Retina (tissue), 1 donor: ENCODE results near the gene ATP6V0D1.

Source experiments
- DNase-seq: peaks from one replicate; pipeline ENCODE4 v3.0.0-alpha.2; 2016

The ATP6V0D1 gene

GRCh38 chr16:67389911-67390815 lies 90.8 kb downstream of the ATP6V0D1 start:
- DNase-seq = no peak

DNA sequence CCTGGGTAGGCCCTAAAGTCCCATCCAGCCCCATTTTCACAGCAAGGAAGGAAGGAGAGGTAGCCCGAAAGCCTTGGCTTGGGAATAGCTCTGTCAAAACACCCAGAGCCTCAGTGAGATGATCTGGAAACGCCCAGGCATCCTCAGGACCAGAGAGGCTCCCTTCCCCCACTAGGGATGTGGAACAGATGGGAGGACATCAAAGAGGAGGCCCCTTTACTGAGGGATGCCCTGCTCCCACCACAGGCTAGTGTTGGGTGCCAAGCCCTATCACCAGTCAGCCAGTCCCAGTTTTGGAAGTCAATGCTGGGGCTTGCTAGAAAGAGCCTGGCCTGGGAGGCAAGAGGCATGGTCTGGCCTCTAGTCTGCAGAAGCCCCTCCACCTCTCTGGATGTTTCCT lies 92.4 kb downstream of the ATP6V0D1 start:
- DNase-seq = no peak

GRCh38 chr16:67388191-67388590 lies 92.8 kb downstream of the ATP6V0D1 start:
- DNase-seq = no peak
